Ovary (tissue), 3 donors: ENCODE data around the gene DNAJC21.

ENCODE experiments used
- CTCF ChIP-seq, 3 donors: fragments of 450-650 bp in 2 of 3; fragments of 200-600 bp in 1 of 3; IDR thresholded peaks; one replicate each; pipeline versions ENCODE4 v1.5.1 to v1.8.0; 2016 to 2022; ENCODE audit warnings: antibody characterized with exemption in 3 of 3, mild to moderate bottlenecking in 1 of 3
- EP300 ChIP-seq: sonication (generic); formaldehyde crosslinking; IDR thresholded peaks from one replicate; pipeline ENCODE4 v1.6.1; 2017; ENCODE audit warnings: antibody characterized with exemption
- POLR2A ChIP-seq: fragments of 450-650 bp; IDR thresholded peaks from one replicate; pipeline ENCODE4 v1.6.1; 2017; ENCODE audit warnings: antibody characterized with exemption, mild to moderate bottlenecking, moderate library complexity
- donor health status: DM: no; HTN: no; CAD: no.

- no peak for TF ChIP-seq POLR2A
- TF ChIP-seq CTCF (IDR thresholded peaks at IDR 0.05) = no peak
- TF ChIP-seq EP300 = no peak
These were observed 73.1 kb downstream of the DNAJC21 start for GRCh38 chr5:35002459-35002858.
